Globus pallidus (tissue), 1 donor: Measurements from ENCODE around the gene DNAH3.
"Not testable (repeated sequence)": the region's sequence is repeated elsewhere in the genome, so short reads cannot be mapped to it uniquely, and the experiment has no call there.

ENCODE experiments used
- DNase-seq: peaks from one replicate; pipeline ENCODE4 v3.0.0-alpha.2; 2015; ENCODE audit warnings: low spot score

The DNAH3 gene

DNA sequence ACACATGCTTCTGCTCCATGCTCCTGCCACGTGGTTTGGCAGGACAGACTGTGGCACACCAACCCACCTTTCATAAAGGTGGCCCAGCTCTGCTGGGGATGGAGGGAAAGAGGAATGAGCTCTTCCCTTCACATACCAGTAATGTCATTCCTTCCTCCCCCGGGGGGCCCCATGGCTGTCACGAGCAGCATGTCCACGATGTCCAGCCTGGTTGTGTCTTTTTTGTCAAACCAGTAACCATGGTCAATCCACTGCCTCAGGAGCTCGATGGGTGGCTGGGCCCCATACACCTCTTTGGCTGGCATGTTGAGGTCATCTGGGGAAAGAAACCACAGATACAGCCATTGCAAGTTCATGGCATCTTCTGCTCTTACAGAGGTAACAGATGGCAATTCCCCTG is 153.5 kb downstream of the DNAH3 start:
- no peak for DNase-seq

GRCh38 chr16:20995711-20996110 is 154.9 kb downstream of the DNAH3 start:
- no peak for DNase-seq

DNA sequence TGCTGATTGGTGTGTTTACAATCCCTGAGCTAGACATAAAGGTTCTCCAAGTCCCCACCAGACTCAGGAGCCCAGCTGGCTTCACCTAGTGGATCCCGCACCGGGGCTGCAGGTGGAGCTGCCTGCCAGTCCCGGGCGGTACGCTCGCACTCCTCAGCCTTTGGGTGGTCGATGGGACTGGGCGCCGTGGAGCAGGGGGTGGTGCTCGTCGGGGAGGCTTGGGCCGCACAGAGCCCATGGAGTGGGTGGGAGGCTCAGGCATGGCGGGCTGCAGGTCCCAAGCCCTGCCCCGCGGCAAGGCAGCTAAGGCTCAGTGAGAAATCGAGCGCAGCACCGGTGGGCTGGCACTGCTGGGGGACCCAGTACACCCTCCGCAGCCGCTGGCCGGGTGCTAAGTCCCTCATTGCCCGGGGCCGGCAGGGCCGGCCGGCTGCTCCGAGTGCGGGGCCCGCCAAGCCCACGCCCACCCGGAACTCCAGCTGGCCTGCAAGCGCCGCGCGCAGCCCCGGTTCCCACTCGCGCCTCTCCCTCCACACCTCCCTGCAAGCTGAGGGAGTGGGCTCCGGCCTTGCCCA is 161.1 kb downstream of the DNAH3 start:
- not testable (repeated sequence) for DNase-seq

DNA sequence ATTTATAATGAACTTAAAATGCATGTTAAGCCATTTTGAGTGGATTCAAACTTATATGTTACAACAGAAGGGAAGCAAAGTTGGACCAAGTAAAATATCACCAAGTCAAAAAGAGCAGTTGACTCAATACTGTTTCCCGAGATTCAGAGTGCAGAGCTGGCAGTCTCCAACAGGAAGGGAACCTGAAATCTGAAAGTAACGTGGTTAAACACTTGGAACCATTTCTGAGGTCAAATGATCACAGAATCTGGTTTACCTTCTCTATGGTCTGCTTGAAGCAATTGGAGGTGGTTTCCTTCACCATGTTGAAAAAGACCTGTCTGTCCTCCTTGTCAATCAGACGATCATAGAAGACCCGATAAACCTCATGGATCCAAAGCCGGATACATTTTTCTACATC is 163.6 kb downstream of the DNAH3 start:
- no peak for DNase-seq

GRCh38 chr16:20984019-20984418 is 166.6 kb downstream of the DNAH3 start:
- no peak for DNase-seq

GRCh38 chr16:20976576-20976975 is 174.1 kb downstream of the DNAH3 start:
- no peak for DNase-seq

- not testable (repeated sequence) for DNase-seq
These were observed 177.4 kb downstream of the DNAH3 start for GRCh38 chr16:20973201-20973600.

DNA sequence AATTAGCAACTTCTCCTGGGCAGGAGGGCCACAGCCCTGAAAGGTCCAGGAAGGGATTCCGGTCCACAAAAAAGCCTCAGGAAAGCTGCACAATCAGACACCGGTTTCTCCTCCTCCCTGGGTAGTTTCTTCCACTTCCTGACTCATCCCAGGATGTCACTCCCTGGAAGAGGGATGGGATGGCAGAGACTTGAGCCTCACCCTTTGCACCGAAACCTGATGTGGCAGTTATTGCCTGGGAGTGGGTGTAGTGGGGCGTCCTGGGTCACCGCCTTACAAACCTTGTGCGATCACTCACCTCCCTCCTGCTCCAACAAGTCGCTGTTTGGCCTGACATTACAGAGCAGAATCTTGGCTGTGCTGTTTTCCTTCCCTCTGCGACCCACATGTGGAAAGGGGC is 179.2 kb downstream of the DNAH3 start:
- no peak for DNase-seq

GRCh38 chr16:20969386-20969785 is 181.3 kb downstream of the DNAH3 start:
- no peak for DNase-seq

- no peak for DNase-seq
These were observed 181.9 kb downstream of the DNAH3 start for GRCh38 chr16:20968765-20969164.

DNA sequence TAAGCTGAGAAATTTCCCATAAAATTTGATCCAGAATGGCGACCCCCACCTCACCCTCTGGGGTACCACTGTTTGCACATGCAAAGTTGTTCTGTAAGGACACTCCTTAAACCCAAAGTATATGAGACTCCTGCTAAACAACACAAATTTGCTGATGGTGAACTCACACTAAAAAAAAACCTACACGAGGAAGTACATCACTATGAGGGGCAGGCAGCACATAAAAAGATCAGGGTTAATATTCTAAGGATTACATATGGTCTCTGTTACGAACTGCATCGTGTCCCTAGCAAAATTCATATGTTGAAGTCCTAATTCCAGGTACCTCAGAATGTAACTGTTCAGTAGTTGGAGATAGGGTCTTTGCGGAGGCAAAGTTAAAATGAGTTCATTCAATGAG is 189.7 kb downstream of the DNAH3 start:
- no peak for DNase-seq

GRCh38 chr16:20957153-20957552 is 193.5 kb downstream of the DNAH3 start:
- no peak for DNase-seq

DNA sequence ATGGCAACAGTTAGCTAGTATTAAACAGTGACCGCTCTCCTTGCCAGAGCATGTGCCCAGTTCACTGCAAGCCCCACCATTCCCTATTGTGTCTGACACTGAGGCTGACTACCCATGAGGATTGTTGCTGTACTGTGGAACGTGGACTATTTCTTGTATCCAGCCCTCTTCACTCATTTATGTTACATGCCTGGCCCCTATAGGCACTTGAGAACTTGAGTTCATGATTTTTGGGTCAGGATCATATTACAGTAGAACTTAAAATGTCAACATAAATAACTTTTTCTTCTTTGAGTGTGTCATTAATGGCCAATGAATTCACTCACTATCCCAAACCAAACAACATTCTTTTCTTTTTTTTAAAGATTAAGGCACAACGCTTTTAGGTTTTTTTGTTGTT is 194.3 kb downstream of the DNAH3 start:
- DNase-seq, result no peak

DNA sequence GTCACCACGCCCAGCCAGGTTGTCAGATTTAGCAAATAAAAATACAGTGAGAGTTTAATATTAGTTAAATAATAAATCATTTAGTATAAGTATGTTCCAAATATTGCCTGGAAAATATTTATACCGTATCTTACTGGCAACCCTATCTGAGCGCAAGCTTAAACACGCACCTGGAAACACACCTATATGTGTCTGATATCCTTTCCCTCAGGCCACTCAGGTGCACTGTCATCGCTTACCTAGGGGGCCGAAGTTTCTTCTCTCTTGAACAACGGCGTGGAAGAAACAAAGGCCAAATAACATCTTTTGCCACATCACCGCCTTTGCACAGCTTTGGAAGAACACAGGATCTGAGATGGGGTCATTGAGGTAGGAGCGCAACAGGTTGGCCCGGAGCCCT is 196.1 kb downstream of the DNAH3 start:
- DNase-seq, result no peak

- no peak for DNase-seq
These were observed 198.3 kb downstream of the DNAH3 start for GRCh38 chr16:20952139-20952920.

GRCh38 chr16:20950294-20950693 is 200.4 kb downstream of the DNAH3 start:
- no peak for DNase-seq

GRCh38 chr16:20949660-20950059 is 201.0 kb downstream of the DNAH3 start:
- no peak for DNase-seq

- DNase-seq, result no peak
These were observed 202.2 kb downstream of the DNAH3 start for GRCh38 chr16:20948444-20948843.

GRCh38 chr16:20946015-20946629 is 204.5 kb downstream of the DNAH3 start:
- DNase-seq, result no peak

GRCh38 chr16:20945575-20945875 is 205.1 kb downstream of the DNAH3 start:
- not testable (repeated sequence) for DNase-seq

DNA sequence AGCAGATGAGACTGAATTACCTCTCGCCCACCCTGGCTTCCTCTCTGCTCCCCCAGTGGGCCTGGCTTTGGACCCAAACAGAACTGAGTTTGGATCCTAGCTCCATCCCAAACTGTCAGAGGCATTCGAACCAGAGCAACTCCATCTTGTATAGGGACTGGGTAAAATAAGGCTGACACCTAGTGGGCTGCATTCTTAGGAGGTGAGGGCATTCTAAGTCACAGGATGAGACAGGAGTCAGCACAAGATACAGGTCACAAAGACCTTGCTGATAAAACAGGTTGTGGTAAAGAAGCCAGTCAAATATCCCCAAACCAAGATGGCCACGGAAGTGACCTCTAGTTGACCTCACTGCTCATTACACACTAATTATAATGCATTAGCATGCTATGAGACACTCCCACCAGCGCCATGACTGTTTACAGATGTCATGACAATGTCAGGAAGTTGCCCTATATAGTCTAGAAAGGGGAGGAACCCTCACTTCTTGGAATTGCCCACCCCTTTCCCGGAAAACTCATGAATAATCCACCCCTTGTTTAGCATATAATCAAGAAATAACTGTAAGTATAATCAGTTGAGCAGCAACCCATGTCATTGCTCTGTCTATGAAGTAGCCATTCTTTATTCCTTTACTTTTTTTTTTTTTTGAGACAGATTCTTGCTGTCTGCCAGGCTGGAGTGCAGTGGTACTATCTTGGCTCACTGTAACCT is 205.6 kb downstream of the DNAH3 start:
- no peak for DNase-seq

DNA sequence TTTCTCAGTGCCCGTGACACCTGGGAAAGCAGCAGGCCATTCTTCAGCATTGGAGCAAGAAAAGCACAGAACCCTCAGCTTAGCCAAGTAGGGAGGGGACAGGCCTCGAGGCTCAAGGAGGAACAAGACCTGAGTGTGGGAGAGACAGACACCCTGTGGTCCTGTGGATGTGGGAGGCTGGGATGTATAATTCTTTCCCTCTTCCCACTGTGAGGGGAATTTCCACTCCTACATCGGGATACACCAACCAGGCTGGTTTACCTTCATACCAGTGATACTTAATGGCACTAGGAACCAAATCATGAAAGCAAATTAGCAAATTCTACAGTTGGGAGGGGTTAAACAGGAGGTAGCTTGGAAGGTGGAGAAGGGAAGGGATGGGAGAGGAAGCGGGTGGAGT is 208.4 kb downstream of the DNAH3 start:
- no peak for DNase-seq

DNA sequence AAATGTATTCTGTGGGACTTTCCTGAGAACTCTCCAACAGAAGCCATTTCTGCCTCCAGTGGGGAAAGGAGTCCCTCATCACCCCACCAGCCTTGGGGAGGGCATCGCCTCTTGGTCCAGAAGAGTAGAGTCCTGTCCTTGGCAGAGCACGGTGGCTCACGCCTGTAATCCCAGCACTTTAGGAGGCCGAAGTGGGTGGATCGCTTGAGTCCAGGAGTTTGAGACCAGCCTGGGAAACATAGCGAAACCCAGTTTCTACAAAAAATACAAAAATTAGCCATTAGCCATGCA is 209.1 kb downstream of the DNAH3 start:
- DNase-seq, result no peak
